GM19452 (cell line): ENCODE measurements around the gene ZFP57.
A peak's percentile ranks its signal among the peaks of the same experiment; 100 is the strongest.

Source experiments
- ATAC-seq: cut with Tn5 transposase; IDR thresholded peaks from one replicate; pipeline ENCODE4 v1.9.1; 2021; ENCODE audit not compliant: unreplicated experiment

ZFP57 gene

GRCh38 chr6:29656157-29656556 lies 24.8 kb downstream of the ZFP57 start:
- no peak for ATAC-seq

DNA sequence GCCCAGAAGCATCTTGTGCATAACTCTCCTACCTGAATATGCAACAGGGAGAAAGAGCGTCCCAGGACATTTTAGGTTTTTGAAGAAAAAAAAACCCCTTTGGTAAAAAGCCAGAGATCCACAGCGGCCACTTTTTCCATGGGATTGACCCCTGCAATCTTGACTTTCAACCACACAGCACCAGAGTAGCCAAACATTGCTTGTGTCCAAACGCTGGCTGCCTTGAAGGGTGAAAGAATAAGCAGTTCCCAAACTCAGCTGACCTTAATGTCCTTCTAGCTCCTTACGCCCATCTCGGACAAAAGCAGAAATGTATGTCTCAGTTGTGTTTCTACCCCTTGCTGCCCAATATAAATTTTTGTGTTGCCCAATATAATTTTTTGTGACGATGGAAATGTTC lies 25.3 kb downstream of the ZFP57 start:
- ATAC-seq = no peak

- ATAC-seq = no peak
Measured at GRCh38 chr6:29653452-29654038, 27.4 kb downstream of the ZFP57 start.

GRCh38 chr6:29652198-29652584 lies 28.8 kb downstream of the ZFP57 start:
- no peak for ATAC-seq

- no peak for ATAC-seq
Measured at GRCh38 chr6:29651413-29652197, 29.3 kb downstream of the ZFP57 start.

DNA sequence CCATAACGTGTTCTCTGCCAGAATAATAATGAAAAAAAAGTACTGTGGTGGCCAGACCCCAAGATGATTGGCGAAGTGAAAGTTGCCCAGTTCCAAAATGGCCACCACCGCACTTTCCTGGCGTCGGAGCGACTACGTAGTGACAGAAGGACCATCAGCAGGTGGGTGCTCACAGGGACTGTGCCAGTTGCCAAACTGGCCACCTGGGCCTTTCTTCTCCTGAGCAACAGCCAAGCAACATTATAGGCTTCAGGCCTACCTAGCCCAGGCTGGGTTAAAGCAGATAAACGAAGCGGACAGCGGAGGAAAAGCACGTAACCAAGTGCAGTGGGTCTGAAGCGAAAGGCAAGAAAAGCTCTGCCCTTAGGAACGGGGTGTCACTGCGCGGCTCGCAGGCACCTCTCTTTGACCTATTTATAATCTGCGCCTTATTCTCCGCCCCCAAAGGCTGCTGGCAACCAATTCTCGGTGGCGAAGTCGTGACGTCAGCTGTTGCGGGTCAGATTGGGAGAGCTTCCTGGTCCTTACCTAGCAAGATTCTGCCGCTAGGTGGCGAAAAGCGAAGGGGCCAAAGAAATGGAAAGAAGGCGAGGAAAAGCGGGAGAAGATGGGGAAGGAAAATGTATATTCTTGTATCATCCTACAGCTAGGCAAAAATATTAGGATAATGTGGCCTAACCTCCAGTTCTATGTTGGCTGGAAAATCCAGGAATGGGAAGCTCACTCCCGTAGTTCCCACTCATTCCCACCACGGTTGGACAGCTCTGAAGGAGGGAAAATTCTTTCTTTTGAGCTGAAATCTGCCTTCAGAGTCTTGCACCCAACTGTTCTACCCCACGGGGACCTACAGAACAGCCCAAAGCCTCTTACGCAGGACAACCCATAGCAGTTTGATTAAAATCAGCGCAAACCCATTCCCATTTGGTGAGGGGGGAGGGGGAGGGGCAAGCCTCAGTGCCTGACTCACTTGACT lies 31.0 kb downstream of the ZFP57 start:
- ATAC-seq = peak; percentile 93

- ATAC-seq = no peak
Measured at GRCh38 chr6:29647927-29648642, 32.9 kb downstream of the ZFP57 start.

DNA sequence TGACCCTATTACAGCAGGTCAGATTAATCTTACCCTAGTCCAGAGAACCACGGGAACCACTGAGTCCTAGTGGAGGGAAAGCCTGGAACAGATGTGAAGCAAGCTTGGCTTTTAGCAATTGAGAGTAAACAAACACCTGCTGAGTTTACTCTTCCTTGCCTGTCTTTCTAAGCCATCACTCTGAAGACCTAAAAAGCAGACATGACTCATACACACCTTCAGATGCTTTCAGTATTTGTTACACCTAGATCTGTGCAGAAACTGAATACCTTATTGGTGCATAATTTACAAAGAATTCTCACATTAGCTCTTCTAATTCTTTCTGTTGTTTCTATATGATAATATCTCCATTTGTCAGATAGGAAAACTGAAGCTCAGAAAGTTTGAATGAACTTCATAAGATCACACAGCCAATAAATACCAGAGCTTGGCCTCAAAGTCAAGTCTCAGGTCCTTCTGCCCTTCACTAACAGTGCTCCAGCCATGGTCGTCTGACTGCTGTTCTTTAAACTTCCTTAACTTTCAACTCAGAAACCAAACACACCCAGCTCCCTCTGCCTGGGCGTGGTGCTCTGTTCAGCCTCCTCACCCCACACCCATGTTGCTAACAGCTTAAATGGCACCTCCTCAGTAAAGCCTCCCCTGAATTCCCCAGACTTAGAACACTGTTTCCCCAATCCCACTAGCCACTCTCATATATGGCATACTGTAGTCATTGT lies 39.4 kb downstream of the ZFP57 start:
- no peak for ATAC-seq

DNA sequence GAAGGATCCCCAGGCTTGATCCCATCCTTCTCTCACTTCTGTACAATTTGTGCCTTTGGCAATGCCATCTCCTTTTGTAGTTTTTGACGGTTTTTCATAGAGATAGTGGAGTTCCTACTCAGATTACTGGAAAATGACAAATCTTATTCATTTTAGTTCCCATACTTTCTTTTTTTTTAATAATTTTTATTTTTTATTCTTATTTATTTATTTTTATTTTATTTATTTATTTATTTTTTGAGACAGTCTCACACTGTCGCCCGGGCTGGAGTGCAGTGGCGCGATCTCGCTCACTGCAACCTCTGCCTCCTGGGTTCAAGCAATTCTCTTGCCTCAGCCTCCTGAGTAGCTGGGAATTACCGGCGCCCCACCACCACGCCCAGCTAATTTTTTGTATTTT lies 43.7 kb downstream of the ZFP57 start:
- ATAC-seq = no peak

DNA sequence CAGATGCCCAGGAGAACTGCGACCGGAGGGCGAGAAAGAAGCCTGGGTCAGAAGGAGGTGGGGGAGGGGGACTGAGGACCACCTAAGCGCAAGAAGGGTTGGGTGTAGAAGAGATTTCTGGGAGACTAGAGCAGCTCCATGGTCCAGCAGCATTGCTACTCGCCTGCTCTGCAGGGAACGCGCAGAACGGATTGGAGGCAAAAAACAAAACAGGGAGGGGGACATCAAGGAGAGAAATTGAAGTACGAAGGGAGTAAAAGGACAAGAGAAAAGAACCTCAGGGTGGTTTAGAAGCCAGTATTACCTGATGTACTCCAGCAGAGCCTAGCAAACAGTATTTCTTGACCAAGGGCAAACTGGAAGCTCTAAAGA lies 47.4 kb downstream of the ZFP57 start:
- ATAC-seq = no peak

DNA sequence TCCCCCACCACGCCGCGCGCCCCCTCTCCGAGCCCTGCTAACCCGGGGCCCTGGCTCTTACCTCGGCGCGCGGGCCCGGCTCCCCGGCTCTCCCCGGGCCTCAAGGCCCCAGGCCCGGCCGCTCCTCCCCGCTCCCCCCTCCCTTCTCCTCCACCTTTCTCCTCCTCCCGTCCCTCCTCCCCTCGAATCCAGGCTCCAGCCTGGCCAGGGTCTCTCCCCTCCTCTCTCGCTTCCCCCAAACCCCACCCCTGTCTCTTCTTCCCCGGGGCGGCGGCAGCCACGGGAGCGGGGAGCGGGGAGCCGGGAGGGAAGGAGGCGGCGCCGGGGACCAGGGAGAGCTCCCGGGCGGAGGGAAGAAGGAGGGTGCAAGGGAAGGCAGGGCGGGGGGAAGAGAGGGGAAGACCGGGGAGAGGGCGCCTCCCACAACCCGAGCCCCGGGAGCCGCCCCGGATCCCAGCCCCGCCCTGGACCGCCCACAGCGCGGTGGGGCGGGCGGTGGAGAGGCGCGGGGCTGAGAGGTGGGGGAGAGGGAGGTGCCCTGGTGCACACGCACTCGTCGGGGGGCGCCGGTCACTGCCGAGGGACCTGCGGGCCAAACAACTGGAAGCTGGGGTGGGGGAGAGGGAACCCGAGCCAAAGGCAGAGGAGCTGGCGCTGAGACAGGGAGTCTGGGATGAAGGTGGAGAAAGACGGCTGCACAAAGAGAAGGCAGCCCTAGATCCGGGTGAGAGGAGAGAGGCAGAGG lies 48.0 kb downstream of the ZFP57 start, which contains the start of gene GABBR1:
Gene GABBR1, minus strand, starts transcription at position 395 of the 745 bp plus-strand sequence. CDS start 798 bp downstream, outside the sequence.
- no peak for ATAC-seq

DNA sequence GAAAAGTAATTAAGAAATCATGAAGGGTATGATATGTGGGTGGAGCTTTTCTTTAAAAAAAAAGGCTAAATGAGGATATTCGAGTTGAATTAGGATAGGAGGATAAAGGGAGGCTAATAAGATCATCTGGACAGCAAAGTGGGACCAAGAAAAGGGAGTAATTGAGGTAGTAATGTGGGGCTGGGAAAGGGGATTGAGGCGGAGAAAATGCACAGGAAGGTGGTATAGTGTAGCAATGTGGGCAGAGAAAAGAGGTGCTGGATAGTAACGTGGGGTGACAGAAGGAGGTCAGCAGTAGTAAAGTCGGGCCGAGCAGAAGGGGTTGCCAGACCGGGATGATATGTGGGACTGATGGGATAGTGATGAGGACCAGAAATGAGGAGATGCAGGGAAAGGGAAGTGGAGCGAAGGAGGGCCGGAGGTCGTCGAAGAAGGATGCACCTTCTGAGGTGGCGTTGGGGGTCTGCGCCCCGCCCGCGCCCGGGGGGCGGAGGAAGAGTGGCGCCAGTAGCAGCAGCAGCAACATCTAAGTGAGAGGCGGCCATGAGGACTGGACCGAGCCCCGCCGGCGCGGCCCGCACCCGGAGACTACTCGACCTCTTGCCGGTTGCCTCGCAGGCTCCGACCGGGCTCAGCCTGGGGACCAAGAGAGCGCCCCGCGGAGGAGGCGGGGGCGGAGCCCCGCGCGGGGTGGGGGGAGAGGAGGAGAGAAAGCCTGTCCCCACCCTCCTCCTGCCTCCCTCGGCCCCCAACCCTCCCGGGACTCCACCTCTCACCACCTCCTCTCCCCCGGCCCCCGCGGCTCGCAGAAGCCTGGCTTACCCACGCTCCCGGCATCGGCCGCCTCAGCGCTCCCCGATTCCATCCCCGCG lies 48.9 kb downstream of the ZFP57 start:
- no peak for ATAC-seq

- no peak for ATAC-seq
Measured at GRCh38 chr6:29631209-29631810, 49.6 kb downstream of the ZFP57 start.

DNA sequence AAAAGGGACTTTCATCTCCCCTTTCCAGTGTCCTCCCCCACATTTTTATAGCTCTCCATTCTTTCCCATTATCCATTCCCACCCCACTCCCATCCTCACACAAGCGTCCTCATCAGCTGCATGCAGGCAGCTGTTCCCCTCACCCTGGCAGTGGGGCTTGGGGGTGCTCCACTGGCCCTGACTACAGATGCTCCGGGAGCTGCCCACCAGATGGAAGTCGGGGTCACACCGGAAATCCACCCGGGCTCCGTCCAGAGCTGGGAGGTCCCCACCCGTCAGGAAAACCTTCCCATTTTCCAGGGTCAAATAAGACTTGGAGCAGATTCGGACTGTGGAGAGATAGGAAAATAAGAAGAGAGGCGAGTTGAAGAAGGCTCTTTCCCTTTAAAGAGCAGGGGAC lies 50.6 kb downstream of the ZFP57 start:
- no peak for ATAC-seq

- no peak for ATAC-seq
Measured at GRCh38 chr6:29629571-29629970, 51.4 kb downstream of the ZFP57 start.

- no peak for ATAC-seq
Measured at GRCh38 chr6:29628419-29629281, 52.3 kb downstream of the ZFP57 start.

DNA sequence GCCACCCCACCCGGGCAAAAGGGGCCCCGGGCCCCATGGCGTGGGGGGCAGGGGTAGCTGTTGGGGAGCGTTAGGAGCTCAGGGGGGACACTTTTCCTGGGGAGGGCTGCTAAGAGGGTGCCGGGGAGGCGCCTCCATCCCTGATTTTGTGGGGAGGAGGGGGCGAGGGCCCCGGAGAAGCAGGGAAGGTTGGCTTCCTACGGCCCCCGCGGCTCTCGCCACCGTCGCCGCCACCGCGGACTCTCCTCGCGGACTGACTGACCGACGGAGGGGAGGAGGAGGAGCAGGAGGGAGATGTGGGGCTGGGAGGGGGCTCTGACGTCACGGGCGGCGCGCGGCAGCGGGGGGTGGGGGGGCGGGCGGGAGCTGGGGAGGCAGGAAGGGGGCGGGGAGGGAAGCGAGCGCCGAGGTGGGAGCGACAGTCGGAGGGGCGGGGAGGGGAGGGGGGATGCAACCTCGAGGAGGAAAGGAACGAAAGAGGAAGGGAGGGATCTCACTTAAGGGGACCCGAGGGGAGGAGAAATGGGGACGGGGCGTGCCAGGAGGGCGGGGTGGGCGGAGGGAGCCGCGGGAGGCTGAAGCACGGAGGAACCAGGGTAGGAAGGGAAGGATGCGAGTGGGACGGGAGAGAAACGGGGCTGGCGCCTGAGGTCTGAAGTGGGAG lies 53.1 kb downstream of the ZFP57 start:
- ATAC-seq = no peak
